GM21576 (cell line): ENCODE measurements around the gene FGFR3.
"Not testable (repeated sequence)": the region's sequence is repeated elsewhere in the genome, so short reads cannot be mapped to it uniquely, and the experiment has no call there.

Experiments used
- ATAC-seq: cut with Tn5 transposase; IDR thresholded peaks from one replicate; pipeline ENCODE4 v1.9.1; 2021; ENCODE audit warnings: mild to moderate bottlenecking, moderate library complexity; ENCODE audit not compliant: unreplicated experiment

The FGFR3 gene

DNA sequence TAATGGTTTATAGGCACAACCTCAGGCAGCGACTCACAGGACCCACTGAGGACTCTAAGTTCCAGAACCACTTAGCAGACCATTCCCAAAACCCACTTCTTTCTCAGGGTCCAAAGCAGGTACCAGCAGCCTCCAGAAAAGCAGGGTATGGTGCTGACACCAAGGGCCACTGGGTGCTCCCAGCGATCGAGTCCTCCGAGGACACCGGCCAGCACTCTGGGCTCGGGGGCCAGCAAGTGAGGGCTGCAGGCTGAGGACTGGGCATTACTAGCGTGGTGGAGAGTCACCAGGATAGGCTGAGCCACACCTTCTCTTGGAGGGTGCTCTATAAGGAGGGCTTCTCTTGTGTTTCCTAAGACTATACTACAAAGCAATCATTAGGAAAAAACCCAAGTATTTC lies 43.6 kb downstream of the FGFR3 start:
- ATAC-seq, result no peak

DNA sequence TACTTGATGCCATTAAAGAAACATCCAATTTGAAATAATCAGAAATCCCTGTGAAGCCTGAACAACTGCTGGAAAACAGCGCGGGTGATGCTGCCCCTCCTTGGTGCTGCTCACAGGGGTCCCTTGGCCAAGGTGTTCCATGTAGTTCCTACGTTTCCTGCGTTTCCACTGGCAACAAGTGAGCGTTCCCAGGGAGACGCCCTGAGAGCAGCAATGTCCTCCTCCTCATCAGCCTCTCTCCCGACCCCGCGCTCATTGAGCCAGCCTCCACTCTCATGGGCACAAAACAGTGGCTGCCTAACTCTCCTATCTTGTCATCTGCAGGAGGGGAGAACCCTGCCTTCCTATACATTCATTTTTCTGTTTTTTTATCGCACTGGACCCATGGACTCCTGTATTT lies 44.0 kb downstream of the FGFR3 start:
- ATAC-seq, result no peak

DNA sequence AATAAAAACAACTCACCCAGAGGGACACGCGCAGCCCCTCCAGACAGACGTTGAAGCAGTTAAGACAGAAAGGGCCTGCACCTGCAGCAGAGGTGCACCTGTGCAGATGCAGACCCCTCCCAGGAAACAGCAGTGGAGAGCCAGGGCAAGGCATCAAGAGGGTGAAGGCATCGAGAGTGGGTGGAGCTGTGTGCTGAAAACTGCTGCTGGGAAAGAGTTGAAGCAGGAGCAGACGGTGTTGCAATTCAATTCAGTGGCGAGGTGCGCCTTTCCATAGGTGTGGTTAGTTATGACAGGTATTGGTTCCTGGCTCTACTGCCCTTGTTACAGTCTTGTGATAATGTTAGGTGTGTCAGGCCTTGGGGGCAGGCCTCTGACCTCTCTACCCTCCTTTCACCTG lies 46.2 kb downstream of the FGFR3 start:
- no peak for ATAC-seq

DNA sequence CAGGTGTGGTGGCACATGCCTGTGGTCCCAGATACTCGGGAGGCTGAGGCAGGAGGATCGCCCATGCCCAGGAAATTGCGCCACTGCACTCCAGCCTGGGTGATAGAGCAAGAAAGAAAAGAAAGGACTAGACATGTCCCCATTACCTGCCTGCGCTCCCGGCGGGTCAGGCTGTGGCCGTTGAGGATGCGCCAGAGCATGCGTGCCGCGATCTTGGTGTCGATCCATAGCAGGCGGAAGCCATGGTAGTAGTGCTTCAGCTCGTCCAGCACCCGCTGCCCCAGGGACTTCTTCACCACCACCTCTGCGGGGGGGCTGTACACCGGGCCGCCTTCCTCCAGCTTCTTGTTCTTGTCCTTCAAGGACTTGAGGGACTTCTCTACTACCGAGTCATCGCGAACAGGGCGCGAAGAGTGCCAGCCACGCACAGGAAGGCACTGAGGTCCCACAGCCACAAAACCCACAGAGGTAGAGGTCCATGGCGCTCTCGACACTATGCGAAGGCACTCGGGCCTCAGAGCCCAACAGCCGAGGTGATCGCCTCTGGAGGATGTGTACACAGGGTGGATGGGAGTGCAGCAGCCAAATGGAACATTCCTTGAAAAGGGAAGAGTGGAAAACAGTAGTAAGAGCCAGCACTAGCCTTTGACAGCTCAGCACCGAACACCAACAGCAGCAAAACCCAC lies 48.3 kb downstream of the FGFR3 start:
- ATAC-seq, result no peak

DNA sequence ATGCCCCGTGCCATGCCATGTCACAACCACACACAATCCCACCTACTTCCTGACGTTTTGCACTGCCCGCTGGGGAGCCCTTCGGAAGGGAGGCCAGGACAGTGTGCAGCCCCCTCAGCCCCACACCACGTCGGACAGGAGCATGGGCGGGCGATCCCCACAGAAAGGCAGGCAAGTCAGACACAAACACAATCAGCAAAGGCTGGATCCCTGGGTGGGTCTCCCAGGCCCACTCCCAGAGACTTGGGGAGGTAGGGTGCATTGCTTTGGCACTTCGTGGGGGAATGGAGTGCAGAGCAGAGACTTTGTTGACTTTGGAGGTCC lies 48.8 kb downstream of the FGFR3 start:
- ATAC-seq, result no peak

DNA sequence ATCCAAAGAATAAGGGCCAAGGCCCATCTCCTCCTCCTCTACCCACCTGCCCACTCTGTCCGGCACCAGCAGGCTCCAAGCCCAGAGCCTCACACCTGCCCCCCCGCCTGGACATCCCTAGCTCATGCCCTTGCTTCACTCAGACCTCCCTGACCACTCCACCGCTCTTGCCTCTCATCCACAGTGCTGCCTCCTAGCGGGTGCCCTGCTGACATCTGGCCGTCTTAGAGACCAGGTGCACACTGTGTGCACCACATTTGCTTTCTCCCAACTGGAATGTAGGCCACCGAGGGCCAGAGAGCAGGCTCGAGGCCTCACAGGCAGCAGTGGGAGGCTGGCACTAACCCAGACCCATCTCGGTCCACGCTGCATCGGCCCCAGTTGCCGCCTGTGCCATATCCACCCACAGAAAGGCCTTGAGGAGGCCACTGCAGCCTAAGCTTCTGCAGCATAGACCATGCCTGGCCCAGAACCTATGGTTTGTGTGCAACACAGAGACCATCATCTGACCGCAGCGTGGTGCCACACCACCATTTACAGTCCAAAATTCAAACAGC lies 49.3 kb downstream of the FGFR3 start:
- ATAC-seq, result no peak

DNA sequence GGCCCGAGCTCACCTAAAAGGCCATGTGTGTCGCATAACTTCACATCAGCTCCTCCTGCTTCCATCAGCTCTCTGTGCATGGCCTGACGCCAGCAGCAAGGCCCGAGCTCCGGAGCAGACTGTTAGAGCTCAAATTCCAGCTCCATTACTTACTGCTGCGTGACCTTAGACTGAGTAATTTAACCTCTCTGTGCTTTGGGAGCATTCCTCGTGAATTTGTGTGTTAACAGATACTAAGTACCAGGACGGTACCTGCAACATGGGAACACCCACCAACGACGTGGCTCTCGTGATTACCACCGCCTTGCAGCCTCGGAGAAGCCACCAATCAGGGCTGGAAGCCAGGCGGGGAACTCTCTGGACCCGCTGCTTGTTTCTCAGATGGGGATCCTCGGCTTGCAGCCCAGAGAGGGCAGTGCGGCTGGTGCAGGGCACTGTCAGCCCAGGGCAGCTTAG lies 49.9 kb downstream of the FGFR3 start:
- no peak for ATAC-seq

DNA sequence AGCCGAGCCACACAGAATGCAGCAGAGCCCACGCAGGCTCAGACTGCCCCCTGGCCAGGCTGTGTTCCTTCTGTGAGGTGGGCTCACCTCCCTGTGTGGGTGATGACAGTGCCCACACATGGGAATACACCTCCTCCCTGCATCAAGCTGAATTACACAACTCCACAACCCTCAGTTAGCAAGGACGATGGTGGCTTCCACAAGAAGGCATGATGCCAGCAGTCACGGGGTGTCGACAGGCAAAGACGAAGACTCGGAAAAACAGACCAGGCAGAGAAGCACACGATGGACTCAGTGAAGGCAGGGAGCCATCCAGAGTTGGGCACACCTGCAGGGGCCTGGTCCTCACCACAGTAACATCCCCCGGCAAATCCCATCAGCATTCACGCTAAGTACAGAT lies 50.8 kb downstream of the FGFR3 start:
- ATAC-seq, result no peak

DNA sequence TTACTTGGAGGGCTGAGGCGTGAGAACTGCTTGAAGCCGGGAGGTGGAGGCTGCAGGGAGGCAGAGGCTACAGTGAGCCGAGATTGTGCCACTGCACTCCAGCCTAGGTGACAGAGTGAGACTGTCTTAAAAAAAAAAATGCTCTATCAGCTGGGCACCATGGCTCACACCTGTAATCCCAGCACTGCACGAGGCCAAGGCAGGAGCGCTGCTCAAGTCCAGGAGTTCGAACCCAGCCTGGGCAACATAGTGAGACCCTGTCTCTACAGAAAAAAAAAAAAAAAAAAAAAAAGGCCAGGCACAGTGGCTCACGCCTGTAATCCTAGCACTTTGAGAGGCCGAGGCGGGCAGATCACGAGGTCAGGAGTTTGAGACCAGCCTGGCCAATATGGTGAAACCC lies 51.5 kb downstream of the FGFR3 start:
- not testable (repeated sequence) for ATAC-seq

DNA sequence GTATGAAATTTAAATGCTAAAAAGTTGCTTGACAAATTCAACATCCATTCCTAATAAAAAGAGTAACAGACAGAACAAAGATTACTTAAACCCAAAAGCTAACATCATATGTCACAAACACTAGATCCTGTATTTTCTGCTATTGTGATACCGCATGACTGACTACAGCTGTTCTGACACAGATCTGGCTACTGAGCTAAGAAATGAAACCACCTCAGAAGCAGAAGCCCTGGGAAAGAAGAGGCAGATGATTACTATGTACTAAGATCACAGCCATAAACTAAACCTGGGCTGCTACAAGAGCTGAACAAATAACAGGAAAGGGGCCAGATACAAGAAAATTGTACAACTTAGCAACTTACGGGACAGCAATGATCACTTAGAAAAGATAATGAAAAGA lies 53.5 kb downstream of the FGFR3 start:
- no peak for ATAC-seq

DNA sequence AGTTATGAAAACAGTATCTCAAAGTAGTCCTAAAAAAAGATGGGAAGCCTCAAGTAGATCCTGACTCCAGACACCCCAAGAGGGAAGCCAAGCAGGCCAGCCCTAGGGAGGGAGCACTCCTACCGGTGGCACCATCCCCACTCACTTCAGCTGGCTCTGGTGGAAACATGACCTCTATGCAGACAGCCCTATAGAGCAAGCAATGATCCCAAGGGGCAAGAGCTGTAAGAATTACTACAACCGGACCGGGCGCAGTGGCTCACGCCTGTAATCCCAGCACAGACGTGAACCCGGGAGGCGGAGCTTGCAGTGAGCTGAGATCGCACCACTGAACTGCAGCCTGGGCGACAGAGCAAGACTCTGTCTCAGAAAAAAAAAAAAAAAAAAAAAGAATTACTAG lies 57.2 kb downstream of the FGFR3 start:
- no peak for ATAC-seq

DNA sequence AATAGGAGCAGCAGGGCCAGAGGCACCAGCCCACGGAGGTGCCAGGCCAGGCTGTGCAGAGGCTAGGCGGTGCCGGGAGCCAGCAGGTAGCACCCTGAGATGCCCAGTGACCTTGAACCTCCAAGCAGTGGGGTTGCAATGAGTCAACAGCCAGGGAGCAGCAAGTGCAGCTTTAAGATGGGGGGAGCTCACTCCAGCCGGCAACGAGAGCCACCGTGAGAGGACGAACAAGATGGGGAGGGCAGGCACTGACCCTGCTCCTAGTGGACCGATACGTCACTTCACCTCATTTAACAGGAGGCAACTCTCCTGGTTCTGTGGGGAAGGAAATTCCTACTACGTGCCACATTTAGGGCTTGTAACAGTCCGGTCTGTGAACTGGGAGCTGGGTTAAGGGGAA lies 58.1 kb downstream of the FGFR3 start:
- no peak for ATAC-seq

DNA sequence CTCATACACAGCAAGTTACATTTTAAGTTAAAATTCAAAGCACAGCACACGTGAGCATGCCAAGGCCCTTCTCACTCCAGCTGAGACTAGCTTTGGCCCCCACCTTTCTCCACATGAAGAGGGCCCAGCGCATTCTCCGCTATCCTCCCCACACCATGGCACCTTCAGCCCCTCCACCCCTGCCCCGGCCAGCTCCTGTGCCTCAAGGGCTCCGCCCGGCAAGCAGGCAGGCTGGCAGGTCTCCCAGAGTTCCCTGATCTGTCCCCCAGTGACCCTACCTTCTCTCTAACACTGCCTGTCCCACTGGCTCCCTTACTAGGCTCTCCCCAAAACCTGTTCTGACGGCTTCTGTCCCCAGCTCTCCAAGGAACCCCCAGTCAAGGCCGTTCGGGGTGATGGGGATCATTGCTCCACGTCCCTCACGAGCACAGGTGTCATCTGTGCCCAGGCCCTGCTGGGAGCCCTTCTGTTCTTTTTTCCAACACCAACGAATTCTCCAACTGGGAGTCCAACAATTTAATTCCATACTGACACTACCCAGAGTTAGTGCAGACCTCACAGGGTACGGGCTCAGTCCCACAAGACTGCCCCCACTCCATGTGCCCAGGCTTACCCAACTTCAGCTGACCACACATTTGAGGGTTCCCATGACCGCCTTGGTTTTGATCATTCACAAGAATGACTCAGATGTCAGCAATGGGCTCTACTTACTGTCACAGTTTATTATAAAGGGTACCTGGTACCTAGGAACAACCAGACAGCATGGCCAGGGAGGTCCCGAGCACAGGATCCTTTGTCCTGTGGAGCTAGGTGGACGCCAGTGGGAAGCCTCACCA lies 58.7 kb downstream of the FGFR3 start:
- ATAC-seq, result no peak

DNA sequence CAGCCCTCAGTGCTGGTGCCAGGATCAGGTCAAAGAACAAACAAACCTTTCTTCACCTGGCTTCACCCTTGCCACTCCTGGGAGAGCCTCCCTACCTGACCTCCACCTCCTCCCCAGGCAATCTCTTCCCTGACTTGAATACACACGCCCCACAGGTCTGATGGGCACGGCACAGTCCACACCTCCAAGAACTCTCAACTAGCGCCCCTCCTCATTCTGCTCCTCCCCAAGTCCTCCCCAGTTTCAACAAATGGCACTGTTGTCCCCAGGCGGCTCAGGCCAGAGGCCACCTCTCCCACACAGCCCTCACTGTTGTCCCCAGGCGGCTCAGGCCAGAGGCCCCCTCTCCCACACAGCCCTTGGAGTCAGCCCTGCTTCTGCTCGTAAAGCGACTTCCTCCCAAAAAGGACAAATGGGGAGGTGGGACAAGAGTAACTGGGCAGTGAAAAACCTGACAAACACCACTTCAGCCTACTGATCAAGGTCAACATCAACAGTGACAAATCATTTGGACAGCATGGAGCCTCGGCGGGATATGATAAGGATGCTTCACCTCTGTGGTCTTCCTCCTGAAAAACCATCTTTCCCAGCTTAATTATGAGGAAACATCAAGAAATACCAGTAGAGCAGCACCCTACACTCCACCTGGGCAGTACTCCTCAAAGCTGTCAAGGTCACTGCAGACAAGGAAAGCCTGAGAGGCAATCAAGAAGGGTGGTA lies 60.0 kb downstream of the FGFR3 start:
- no peak for ATAC-seq

DNA sequence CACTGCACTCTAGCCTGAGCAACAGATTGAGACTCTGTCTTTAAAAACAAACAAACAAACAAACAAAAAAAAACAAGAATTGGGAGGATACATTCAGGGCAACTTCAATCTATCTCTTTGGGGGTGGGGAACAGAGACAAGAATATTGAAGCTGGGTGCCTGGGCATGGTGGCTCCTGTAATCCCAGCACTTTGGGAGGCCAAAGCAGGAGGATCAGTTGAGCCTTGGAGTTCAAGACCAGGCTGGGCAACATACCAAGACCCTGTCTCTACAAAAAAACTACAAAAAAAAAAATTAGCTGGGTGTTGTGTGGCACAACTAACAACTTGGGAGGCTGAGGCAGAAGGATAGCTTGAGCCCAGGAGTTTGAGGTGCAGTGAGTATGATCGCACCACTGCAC lies 61.7 kb downstream of the FGFR3 start:
- no peak for ATAC-seq

DNA sequence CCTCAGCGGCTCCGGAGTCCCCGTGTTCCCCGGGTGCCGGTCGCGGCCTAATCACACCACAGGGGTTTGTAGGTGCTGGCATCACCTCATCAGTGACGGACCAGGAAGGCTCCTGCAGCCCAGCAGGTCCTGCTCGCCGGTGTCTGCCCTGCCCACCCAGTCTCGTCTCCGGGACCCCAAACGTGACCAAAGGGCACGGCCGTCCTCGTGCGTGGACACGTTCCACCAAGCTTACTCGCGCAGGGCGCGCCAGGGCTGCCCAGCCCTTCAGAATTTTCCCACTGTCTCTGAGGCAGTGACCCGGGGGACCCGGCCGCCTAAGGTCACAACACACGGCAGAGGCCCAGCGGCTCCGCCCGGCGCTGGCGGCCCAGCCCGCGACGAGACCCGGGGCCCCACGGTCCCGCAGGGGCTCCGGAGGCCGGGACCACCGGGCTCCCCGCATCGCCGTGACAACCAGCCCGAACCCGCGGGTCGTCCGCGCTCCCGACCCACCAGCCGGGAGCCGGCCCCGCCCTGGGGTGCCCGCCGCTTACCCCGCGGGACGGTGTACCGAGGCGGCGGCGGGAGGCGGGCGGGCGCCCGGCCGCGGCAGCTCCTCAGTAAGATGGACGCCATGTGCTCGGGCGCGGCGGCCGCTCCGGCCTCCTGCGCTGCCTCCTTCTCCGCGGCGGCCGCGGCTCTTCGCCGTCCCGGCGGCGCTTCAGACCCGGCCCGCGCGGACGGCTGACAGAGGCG lies 62.4 kb downstream of the FGFR3 start:
- ATAC-seq, result peak; percentile 15

DNA sequence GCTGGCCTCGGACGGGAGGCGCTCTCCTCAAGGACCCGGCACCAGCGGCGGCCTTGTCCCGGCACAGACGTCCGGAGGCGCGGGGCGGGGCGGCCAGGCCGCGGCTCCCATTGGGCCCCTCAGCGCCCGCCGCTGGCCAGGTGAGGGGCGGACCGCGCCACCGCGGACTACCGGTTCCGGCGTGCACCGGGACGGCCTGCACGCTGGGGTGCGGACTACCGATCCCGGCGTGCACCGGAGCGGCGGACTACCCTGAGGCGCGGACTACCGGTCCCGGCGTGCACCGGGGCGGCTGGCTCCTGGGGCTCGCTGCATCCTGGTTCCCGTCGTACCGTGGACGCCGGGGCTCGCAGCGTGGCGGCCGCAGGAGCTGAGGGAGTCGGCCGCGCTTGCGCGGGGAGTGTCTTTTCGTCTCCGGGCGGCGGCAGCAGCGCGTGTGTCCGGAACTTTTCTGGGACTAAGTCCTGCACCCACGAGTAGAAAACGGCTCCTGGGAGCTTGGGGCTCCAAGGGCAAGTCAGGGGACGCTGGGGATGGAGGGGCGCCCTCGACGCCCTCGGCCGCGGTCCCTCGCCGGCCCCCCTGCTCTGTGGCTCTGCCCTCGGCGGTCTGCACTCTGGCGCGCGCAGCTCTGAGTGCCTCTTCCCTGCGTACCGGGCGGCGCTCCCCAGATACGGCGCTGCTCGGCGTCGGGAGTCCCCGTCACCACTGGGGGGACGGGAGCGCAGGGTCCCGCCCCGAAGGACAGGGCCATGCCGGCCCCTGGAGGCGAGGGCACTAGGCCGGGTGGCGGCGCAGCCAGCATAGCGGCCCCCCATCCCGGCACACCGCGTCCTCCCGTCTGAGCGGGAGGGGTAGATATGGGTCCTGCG lies 63.2 kb downstream of the FGFR3 start, which contains the start of gene LETM1:
LETM1 (minus strand) TSS at position 86 of the 872 bp plus-strand sequence. CDS start 206 bp downstream, outside the sequence.
- peak; percentile 90 for ATAC-seq

DNA sequence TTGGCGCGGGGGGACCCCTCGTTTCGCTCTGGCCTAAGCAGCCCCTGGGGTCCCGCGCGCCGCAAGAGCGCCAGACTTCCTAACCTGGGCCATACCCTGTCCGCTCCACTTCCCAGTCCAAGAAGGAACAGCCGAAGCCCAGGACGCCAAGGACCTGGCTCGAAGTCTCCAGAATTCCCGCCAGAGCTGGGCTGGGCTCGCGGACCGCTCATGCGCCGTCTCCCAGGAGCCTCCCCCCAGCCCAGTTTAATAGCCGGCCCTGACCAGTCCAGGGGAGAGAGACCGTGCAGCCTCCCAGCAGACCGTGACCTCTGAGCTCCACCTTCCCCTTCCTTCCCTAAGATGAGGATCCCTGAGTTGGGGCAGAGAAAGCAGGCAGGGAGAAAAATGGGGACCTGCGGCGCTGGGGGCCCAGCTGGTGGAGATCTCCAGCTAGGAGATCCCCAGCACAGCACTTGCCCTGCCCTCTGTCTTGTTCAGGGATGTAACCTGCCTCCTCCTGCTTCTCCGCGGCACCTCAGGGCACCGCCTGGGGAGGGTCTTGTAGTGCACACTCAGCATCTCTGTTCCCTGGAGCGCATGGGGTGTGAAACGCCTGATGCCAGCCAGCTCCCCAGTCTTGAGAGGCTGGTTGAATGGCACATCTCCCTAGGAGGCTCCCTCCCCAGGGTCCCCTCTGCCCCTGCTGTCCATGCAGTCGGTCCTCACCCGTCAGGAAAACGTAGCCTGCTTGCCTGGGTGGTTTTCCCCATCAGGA lies 64.0 kb downstream of the FGFR3 start:
- no peak for ATAC-seq

DNA sequence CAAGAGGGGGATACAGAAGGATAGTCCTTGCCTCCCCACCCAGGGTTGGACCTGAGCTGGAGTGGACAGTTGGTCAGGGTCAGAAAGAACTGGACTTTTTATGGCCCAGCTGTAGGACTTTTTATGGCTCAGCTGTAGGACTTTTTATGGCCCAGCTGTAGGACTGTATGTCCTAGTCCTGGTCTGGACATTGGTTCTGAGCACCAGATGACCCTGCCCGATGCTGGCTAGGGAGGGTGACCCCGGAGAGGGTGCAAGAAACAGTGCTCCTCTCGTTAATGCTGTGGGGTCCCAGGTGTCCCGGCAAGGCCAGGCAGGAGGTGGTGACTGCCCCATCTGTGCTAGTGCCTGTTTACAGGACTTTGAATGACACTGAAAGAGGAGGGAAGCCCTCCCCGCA lies 64.8 kb downstream of the FGFR3 start:
- no peak for ATAC-seq
